ENCODE results near the gene ZC3H4.

Gene ZC3H4

GRCh38 chr19:47026889-47027288 lies 86.7 kb downstream of the ZC3H4 start:
- Histone ChIP-seq H3K14ac (ENCODE audit: low read length) (no peak overlapping the region), H2AK5ac (ENCODE audit: low read length) (no peak overlapping the region), H3K79me1 (ENCODE audit: low read length) (no peaks in the 10 kb centered on the region), H3K4ac (ENCODE audit: low read depth, low read length) (no peak overlapping the region), H3K27ac (ENCODE audit: low read depth, low read length) (no peak overlapping the region), H4K12ac (ENCODE audit: low read depth, low read length) (no peak overlapping the region), H3K36me3 (ENCODE audit: control insufficient read depth in 1 of 2, insufficient read depth in 2 of 2, low read length in 2 of 2) (no peaks in the 10 kb centered on the region), H4K8ac (ENCODE audit: low read depth, low read length) (no peak overlapping the region), H3K4me1 (ENCODE audit: control insufficient read depth in 1 of 2, insufficient read depth in 2 of 2, low read length in 2 of 2) (no peaks in the 10 kb centered on the region), H3K4me2 (ENCODE audit: low read length) (no peak overlapping the region), H3K9me3 (ENCODE audit: insufficient read depth, low read depth, low read length) (peaks cover 3% of the 10 kb centered on the region), H3K23ac (ENCODE audit: low read length) (no peak overlapping the region), H2BK5ac (ENCODE audit: low read depth, low read length, poor library complexity) (no peak overlapping the region), H2AFZ (ENCODE audit: insufficient read depth, low read length, poor library complexity) (no peak overlapping the region), H3K79me2 (ENCODE audit: control insufficient read depth, insufficient read depth, low read length, poor library complexity) (no peaks in the 10 kb centered on the region), H4K91ac (ENCODE audit: low read depth, low read length) (no peak overlapping the region), H2BK120ac (ENCODE audit: insufficient read depth, low read length, poor library complexity) (no peak overlapping the region), H3K4me3 (ENCODE audit: low read depth, low read length) (no peak overlapping the region), H3K9ac (ENCODE audit: low read length) (no peak overlapping the region), H3K27me3 (ENCODE audit: insufficient read depth, low read length) (peaks cover 17% of the 10 kb centered on the region), H2BK12ac (ENCODE audit: low read length) (no peak overlapping the region), H3K18ac (ENCODE audit: low read length) (no peak overlapping the region)
- DNase-seq: no peak
- no CpG with 5 or more reads among the region's 8 CpGs for WGBS (ENCODE audit: extremely low coverage, insufficient coverage, insufficient read length)

- Histone ChIP-seq H3K9me3 (ENCODE audit: insufficient read depth, low read depth, low read length) (peaks cover 3% of the 10 kb centered on the region), H3K27me3 (ENCODE audit: insufficient read depth, low read length) (peaks cover 24% of the 10 kb centered on the region), H4K8ac (ENCODE audit: low read depth, low read length) (no peak overlapping the region), H3K4ac (ENCODE audit: low read depth, low read length) (no peak overlapping the region), H4K91ac (ENCODE audit: low read depth, low read length) (no peak overlapping the region), H3K79me2 (ENCODE audit: control insufficient read depth, insufficient read depth, low read length, poor library complexity) (no peaks in the 10 kb centered on the region), H4K12ac (ENCODE audit: low read depth, low read length) (no peak overlapping the region), H3K18ac (ENCODE audit: low read length) (no peak overlapping the region), H2AK5ac (ENCODE audit: low read length) (no peak overlapping the region), H3K27ac (ENCODE audit: low read depth, low read length) (no peak overlapping the region), H3K4me2 (ENCODE audit: low read length) (no peak overlapping the region), H3K23ac (ENCODE audit: low read length) (no peak overlapping the region), H3K36me3 (ENCODE audit: control insufficient read depth in 1 of 2, insufficient read depth in 2 of 2, low read length in 2 of 2) (no peaks in the 10 kb centered on the region), H3K79me1 (ENCODE audit: low read length) (no peaks in the 10 kb centered on the region), H3K4me3 (ENCODE audit: low read depth, low read length) (no peak overlapping the region), H3K4me1 (ENCODE audit: control insufficient read depth in 1 of 2, insufficient read depth in 2 of 2, low read length in 2 of 2) (peaks cover 5% of the 10 kb centered on the region in 2 experiments), H2AFZ (ENCODE audit: insufficient read depth, low read length, poor library complexity) (no peak overlapping the region), H3K9ac (ENCODE audit: low read length) (no peak overlapping the region), H3K14ac (ENCODE audit: low read length) (no peak overlapping the region), H2BK120ac (ENCODE audit: insufficient read depth, low read length, poor library complexity) (no peak overlapping the region), H2BK12ac (ENCODE audit: low read length) (no peak overlapping the region), H2BK5ac (ENCODE audit: low read depth, low read length, poor library complexity) (no peak overlapping the region)
- DNase-seq: no peak
- WGBS (ENCODE audit: extremely low coverage, insufficient coverage, insufficient read length): no CpG with 5 or more reads among the region's 2 CpGs
Observed at GRCh38 chr19:47026156-47026555, 87.4 kb downstream of the ZC3H4 start.

GRCh38 chr19:47024502-47024901 lies 89.1 kb downstream of the ZC3H4 start:
- Histone ChIP-seq H4K8ac (ENCODE audit: low read depth, low read length) (no peak overlapping the region), H3K4me1 (ENCODE audit: control insufficient read depth in 1 of 2, insufficient read depth in 2 of 2, low read length in 2 of 2) (peaks cover 5 to 15% of the 10 kb centered on the region in 2 experiments), H2AFZ (ENCODE audit: insufficient read depth, low read length, poor library complexity) (no peak overlapping the region), H3K79me2 (ENCODE audit: control insufficient read depth, insufficient read depth, low read length, poor library complexity) (no peaks in the 10 kb centered on the region), H3K14ac (ENCODE audit: low read length) (no peak overlapping the region), H3K23ac (ENCODE audit: low read length) (no peak overlapping the region), H3K27ac (ENCODE audit: low read depth, low read length) (no peak overlapping the region), H3K4ac (ENCODE audit: low read depth, low read length) (no peak overlapping the region), H2BK120ac (ENCODE audit: insufficient read depth, low read length, poor library complexity) (no peak overlapping the region), H3K27me3 (ENCODE audit: insufficient read depth, low read length) (peaks cover 39% of the 10 kb centered on the region), H3K4me3 (ENCODE audit: low read depth, low read length) (no peak overlapping the region), H2BK5ac (ENCODE audit: low read depth, low read length, poor library complexity) (no peak overlapping the region), H4K91ac (ENCODE audit: low read depth, low read length) (no peak overlapping the region), H4K12ac (ENCODE audit: low read depth, low read length) (no peak overlapping the region), H3K18ac (ENCODE audit: low read length) (no peak overlapping the region), H3K79me1 (ENCODE audit: low read length) (no peaks in the 10 kb centered on the region), H3K9ac (ENCODE audit: low read length) (no peak overlapping the region), H3K9me3 (ENCODE audit: insufficient read depth, low read depth, low read length) (peaks cover 3% of the 10 kb centered on the region), H2BK12ac (ENCODE audit: low read length) (no peak overlapping the region), H3K36me3 (ENCODE audit: control insufficient read depth in 1 of 2, insufficient read depth in 2 of 2, low read length in 2 of 2) (no peaks in the 10 kb centered on the region), H3K4me2 (ENCODE audit: low read length) (no peak overlapping the region), H2AK5ac (ENCODE audit: low read length) (no peak overlapping the region)
- DNase-seq: no peak
- no CpG with 5 or more reads among the region's 5 CpGs for WGBS (ENCODE audit: extremely low coverage, insufficient coverage, insufficient read length)

- Histone ChIP-seq H3K36me3 (ENCODE audit: control insufficient read depth in 1 of 2, insufficient read depth in 2 of 2, low read length in 2 of 2) (no peaks in the 10 kb centered on the region), H3K9ac (ENCODE audit: low read length) (no peak overlapping the region), H2BK120ac (ENCODE audit: insufficient read depth, low read length, poor library complexity) (no peak overlapping the region), H3K4me3 (ENCODE audit: low read depth, low read length) (no peak overlapping the region), H3K27me3 (ENCODE audit: insufficient read depth, low read length) (peaks cover 46% of the 10 kb centered on the region), H3K9me3 (ENCODE audit: insufficient read depth, low read depth, low read length) (peaks cover 3% of the 10 kb centered on the region), H3K4ac (ENCODE audit: low read depth, low read length) (no peak overlapping the region), H3K14ac (ENCODE audit: low read length) (no peak overlapping the region), H3K4me2 (ENCODE audit: low read length) (no peak overlapping the region), H2AK5ac (ENCODE audit: low read length) (no peak overlapping the region), H2BK5ac (ENCODE audit: low read depth, low read length, poor library complexity) (no peak overlapping the region), H3K23ac (ENCODE audit: low read length) (no peak overlapping the region), H3K79me2 (ENCODE audit: control insufficient read depth, insufficient read depth, low read length, poor library complexity) (no peaks in the 10 kb centered on the region), H3K79me1 (ENCODE audit: low read length) (no peaks in the 10 kb centered on the region), H2BK12ac (ENCODE audit: low read length) (no peak overlapping the region), H3K27ac (ENCODE audit: low read depth, low read length) (no peak overlapping the region), H4K91ac (ENCODE audit: low read depth, low read length) (no peak overlapping the region), H4K12ac (ENCODE audit: low read depth, low read length) (no peak overlapping the region), H2AFZ (ENCODE audit: insufficient read depth, low read length, poor library complexity) (no peak overlapping the region), H3K18ac (ENCODE audit: low read length) (no peak overlapping the region), H3K4me1 (ENCODE audit: control insufficient read depth in 1 of 2, insufficient read depth in 2 of 2, low read length in 2 of 2) (peaks cover 5 to 15% of the 10 kb centered on the region in 2 experiments), H4K8ac (ENCODE audit: low read depth, low read length) (no peak overlapping the region)
- WGBS (ENCODE audit: extremely low coverage, insufficient coverage, insufficient read length): no CpG with 5 or more reads among the region's 7 CpGs
- DNase-seq: no peak
Observed at GRCh38 chr19:47023448-47023794, 90.2 kb downstream of the ZC3H4 start.

Measured in trophoblast cell (in vitro differentiated cells and primary cell).